DND-41 (cell line): ENCODE measurements around the gene PTPRN2.
"Not testable (repeated sequence)": the region's sequence is repeated elsewhere in the genome, so short reads cannot be mapped to it uniquely, and the experiment has no call there.

ENCODE experiments used
- ATAC-seq: fragments of 200-7000 bp; cut with Tn5 transposase; 3 replicates; pipeline ENCODE4 v1.9.1; 2021; ENCODE audit warnings: low read depth; ENCODE audit not compliant: insufficient read depth
- DNase-seq: peaks from one replicate; pipeline ENCODE4 v3.0.0-alpha.2; 2020
- H2AFZ ChIP-seq: 2 replicates; pipeline ENCODE4 v1.6.0; 2012; ENCODE audit warnings: low read depth, low read length
- H3K27ac ChIP-seq: 2 replicates; pipeline ENCODE4 v1.5.1; 2012; ENCODE audit warnings: low read length, inconsistent platforms
- H3K27me3 ChIP-seq: fragments of 200-600 bp; sonication (generic); 2 replicates; pipeline ENCODE4 v1.6.0; 2012; ENCODE audit warnings: low read length, mild to moderate bottlenecking, inconsistent platforms; ENCODE audit not compliant: insufficient read depth, poor library complexity
- H3K36me3 ChIP-seq: 2 replicates; pipeline ENCODE4 v1.5.1; 2012; ENCODE audit warnings: low read length, inconsistent platforms; ENCODE audit not compliant: insufficient read depth
- H3K4me1 ChIP-seq: 2 replicates; pipeline ENCODE4 v1.5.1; 2012; ENCODE audit warnings: mild to moderate bottlenecking, low read length; ENCODE audit not compliant: insufficient read depth
- H3K4me2 ChIP-seq: 2 replicates; pipeline ENCODE4 v1.6.0; 2012; ENCODE audit warnings: mild to moderate bottlenecking, moderate library complexity, low read length, inconsistent platforms; ENCODE audit not compliant: insufficient read depth
- H3K4me3 ChIP-seq, 2 experiments: fragments of 200-600 bp in 1 of 2; shearing (Covaris generic) in 1 of 2; 2 replicates each; pipeline ENCODE4 v1.5.1; 2012 to 2016; ENCODE audit warnings: inconsistent platforms in 2 of 2, low read length in 2 of 2, mild to moderate bottlenecking in 2 of 2, low read depth in 1 of 2, moderate library complexity in 1 of 2
- H3K79me2 ChIP-seq: 2 replicates; pipeline ENCODE4 v1.6.0; 2012; ENCODE audit warnings: low read length, inconsistent platforms; ENCODE audit not compliant: insufficient read depth
- H3K9ac ChIP-seq: 2 replicates; pipeline ENCODE4 v1.6.0; 2012; ENCODE audit warnings: low read depth, mild to moderate bottlenecking, inconsistent platforms, low read length, moderate library complexity
- H3K9me3 ChIP-seq: 2 replicates; pipeline ENCODE4 v1.5.1; 2012; ENCODE audit warnings: low read length, moderate library complexity, mild to moderate bottlenecking, inconsistent platforms; ENCODE audit not compliant: insufficient read depth, severe bottlenecking
- H4K20me1 ChIP-seq: 2 replicates; pipeline ENCODE4 v1.6.0; 2012; ENCODE audit warnings: low read length; ENCODE audit not compliant: insufficient read depth
- CTCF ChIP-seq: IDR thresholded peaks from 2 replicates; pipeline ENCODE4 v1.5.1; 2012; ENCODE audit warnings: borderline replicate concordance, low read length, moderate library complexity, mild to moderate bottlenecking; ENCODE audit not compliant: poor library complexity, severe bottlenecking; ENCODE audit errors: extremely low read depth
- EZH2 ChIP-seq: IDR thresholded peaks from 3 replicates; pipeline ENCODE4 v1.6.1; 2012; ENCODE audit warnings: borderline replicate concordance, low read depth, mild to moderate bottlenecking, moderate library complexity, low read length, inconsistent platforms; ENCODE audit not compliant: severe bottlenecking

Gene PTPRN2

GRCh38 chr7:158345731-158346130, 241.9 kb downstream of the PTPRN2 start:
- TF ChIP-seq EZH2 (no peak), CTCF (no peak)
- H3K9me3 ChIP-seq = peaks cover 16% of the 10 kb centered on the region
- H4K20me1 ChIP-seq = no peaks in the 10 kb centered on the region

GRCh38 chr7:158344706-158345300, 242.8 kb downstream of the PTPRN2 start:
- Histone ChIP-seq H3K27ac (no peak overlapping the region), H3K27me3 (no peaks in the 10 kb centered on the region), H3K9ac (no peak overlapping the region), H2AFZ (no peak overlapping the region), H3K36me3 (no peaks in the 10 kb centered on the region), H3K4me3 (no peak overlapping the region), H3K4me1 (no peaks in the 10 kb centered on the region), H3K79me2 (no peaks in the 10 kb centered on the region), H3K9me3 (peaks cover 16% of the 10 kb centered on the region), H3K4me2 (no peak overlapping the region), H4K20me1 (no peaks in the 10 kb centered on the region)
- TF ChIP-seq CTCF (no peak), EZH2 (no peak)
- no peak for ATAC-seq
- no peak for DNase-seq

More at GRCh38 chr7:158345731-158346130, 241.9 kb downstream of the PTPRN2 start:
- no peaks in the 10 kb centered on the region for H3K79me2 ChIP-seq
- H3K4me3 ChIP-seq = no peak overlapping the region
- DNase-seq = no peak
- no peak overlapping the region for H2AFZ ChIP-seq
- no peaks in the 10 kb centered on the region for H3K27me3 ChIP-seq
- H3K36me3 ChIP-seq = no peaks in the 10 kb centered on the region
- no peak for ATAC-seq
- H3K4me2 ChIP-seq = no peak overlapping the region
- no peak overlapping the region for H3K27ac ChIP-seq
- no peak overlapping the region for H3K9ac ChIP-seq
- H3K4me1 ChIP-seq = no peaks in the 10 kb centered on the region

- H3K4me3 ChIP-seq = no peak overlapping the region
- H3K36me3 ChIP-seq = no peaks in the 10 kb centered on the region
- peaks cover 16% of the 10 kb centered on the region for H3K9me3 ChIP-seq
- no peak overlapping the region for H3K9ac ChIP-seq
- H3K27ac ChIP-seq = no peak overlapping the region
- H3K4me1 ChIP-seq = no peaks in the 10 kb centered on the region
- no peaks in the 10 kb centered on the region for H3K27me3 ChIP-seq
- H3K79me2 ChIP-seq = no peaks in the 10 kb centered on the region
- H2AFZ ChIP-seq = no peak overlapping the region
- no peak for DNase-seq
- no peak overlapping the region for H3K4me2 ChIP-seq
- no peaks in the 10 kb centered on the region for H4K20me1 ChIP-seq
- TF ChIP-seq EZH2 (no peak), CTCF (no peak)
- no peak for ATAC-seq
Observed at GRCh38 chr7:158343936-158344455, 243.6 kb downstream of the PTPRN2 start.

- H3K27me3 ChIP-seq = no peaks in the 10 kb centered on the region
- H3K36me3 ChIP-seq = no peaks in the 10 kb centered on the region
- H3K9ac ChIP-seq = no peak overlapping the region
- DNase-seq (no peak), ATAC-seq (no peak)
- peaks cover 16% of the 10 kb centered on the region for H3K9me3 ChIP-seq
- H3K4me1 ChIP-seq = no peaks in the 10 kb centered on the region
- no peak overlapping the region for H3K4me2 ChIP-seq
- H3K79me2 ChIP-seq = no peaks in the 10 kb centered on the region
- H3K4me3 ChIP-seq = no peak overlapping the region
- no peak overlapping the region for H2AFZ ChIP-seq
- H3K27ac ChIP-seq = no peak overlapping the region
- TF ChIP-seq EZH2 (no peak), CTCF (no peak)
- no peaks in the 10 kb centered on the region for H4K20me1 ChIP-seq
Observed at GRCh38 chr7:158343526-158343925, 244.1 kb downstream of the PTPRN2 start.

GRCh38 chr7:158341097-158341496, 246.5 kb downstream of the PTPRN2 start:
- not testable (repeated sequence) for DNase-seq, H3K27me3 ChIP-seq, H3K4me1 ChIP-seq, H3K79me2 ChIP-seq, H3K4me2 ChIP-seq, H3K9ac ChIP-seq, ATAC-seq, H2AFZ ChIP-seq, H3K27ac ChIP-seq, H3K36me3 ChIP-seq, H3K4me3 ChIP-seq, H4K20me1 ChIP-seq
- peaks cover 26% of the 10 kb centered on the region for H3K9me3 ChIP-seq
